Suprapubic skin (tissue), 4 donors: ENCODE results near the gene MCOLN1.

Source experiments
- CTCF ChIP-seq, 2 donors: fragments of 200-600 bp in 1 of 2; fragments of 450-650 bp in 1 of 2; sonication (generic) in 1 of 2; IDR thresholded peaks; one replicate each; pipeline ENCODE4 v1.5.1; 2016 to 2019; ENCODE audit warnings: antibody characterized with exemption in 2 of 2, mild to moderate bottlenecking in 1 of 2, moderate library complexity in 1 of 2
- POLR2A ChIP-seq, 2 donors: fragments of 450-650 bp; IDR thresholded peaks; one replicate each; pipeline ENCODE4 v1.6.1; 2017; ENCODE audit warnings: antibody characterized with exemption in 2 of 2, mild to moderate bottlenecking in 2 of 2, moderate library complexity in 2 of 2
- POLR2AphosphoS5 ChIP-seq, 3 donors: sonication (generic); formaldehyde crosslinking; IDR thresholded peaks; one replicate each; pipeline ENCODE4 v1.6.1; 2017; ENCODE audit warnings: antibody characterized with exemption in 3 of 3

- TF ChIP-seq CTCF (IDR thresholded peaks at IDR 0.05) (no peak), POLR2A (IDR thresholded peaks at IDR 0.05) (no peak), POLR2AphosphoS5 (IDR thresholded peaks at IDR 0.05) (no peak)
These were observed 53.1 kb downstream of the MCOLN1 start for GRCh38 chr19:7575434-7576040.
